ENCODE results near the gene FKBP2.
A peak's percentile ranks its signal among the peaks of the same experiment; 100 is the strongest.

Gene FKBP2

DNA sequence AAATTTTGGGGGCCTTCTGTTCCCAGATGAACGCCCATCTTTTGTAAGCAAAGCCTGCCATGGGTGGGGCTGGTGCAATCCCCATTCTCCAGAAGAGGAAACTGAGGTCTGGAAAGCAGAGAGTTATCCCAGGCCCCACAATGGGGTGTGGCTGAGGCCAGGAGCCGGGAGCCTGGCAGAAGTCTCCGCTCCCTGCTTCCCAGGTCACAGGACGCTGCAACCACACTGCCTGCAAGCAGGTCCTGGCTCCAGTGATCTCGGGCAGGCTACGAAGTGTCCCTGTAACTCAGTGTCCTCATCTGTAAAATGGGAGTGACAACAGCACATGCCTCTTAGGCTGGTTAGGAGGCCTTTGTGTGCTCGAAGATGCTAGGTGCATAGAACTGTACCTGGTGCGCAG lies 12.1 kb downstream of the FKBP2 start:
- peak overlapping the region; percentile 42 for H3K9ac ChIP-seq (ENCODE audit: low read length)
- peaks cover 23% of the 10 kb centered on the region for H3K36me3 ChIP-seq (ENCODE audit: control insufficient read depth, insufficient read depth, low read length, severe bottlenecking)
- no peaks in the 10 kb centered on the region for H3K9me3 ChIP-seq (ENCODE audit: control insufficient read depth, low read length)
- peaks cover 24% of the 10 kb centered on the region for H3K4me1 ChIP-seq (ENCODE audit: control insufficient read depth, insufficient read depth, low read length)
- DNase-seq (ENCODE audit: low read depth): no peak
- H3K27me3 ChIP-seq (replicated peaks; ENCODE audit: control insufficient read depth, insufficient read depth, low read length): no peaks in the 10 kb centered on the region
- no peak overlapping the region for H3K4me3 ChIP-seq (ENCODE audit: low read length)

DNA sequence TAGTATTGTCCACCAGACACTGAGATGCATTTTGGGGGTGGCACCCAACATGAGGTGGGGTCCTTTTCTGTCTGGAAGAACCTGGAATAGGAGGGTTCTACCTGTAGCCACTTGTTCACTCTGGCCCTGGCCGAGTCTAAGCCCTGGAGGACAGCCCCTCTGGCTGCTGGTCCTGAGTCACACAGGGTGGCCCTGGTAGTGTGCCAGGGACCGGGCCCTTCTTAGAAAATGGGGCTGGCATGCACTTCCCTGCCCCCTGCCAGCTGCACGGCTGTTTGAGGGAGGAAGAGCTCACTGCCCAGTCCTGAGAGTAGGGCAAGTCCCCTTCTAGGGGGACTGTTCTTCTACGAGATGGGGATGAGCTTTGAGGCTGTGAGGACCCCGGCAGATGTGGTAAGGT lies 12.6 kb downstream of the FKBP2 start:
- peak overlapping the region; percentile 42 for H3K9ac ChIP-seq (ENCODE audit: low read length)
- no peaks in the 10 kb centered on the region for H3K9me3 ChIP-seq (ENCODE audit: control insufficient read depth, low read length)
- no peaks in the 10 kb centered on the region for H3K27me3 ChIP-seq (replicated peaks; ENCODE audit: control insufficient read depth, insufficient read depth, low read length)
- DNase-seq (ENCODE audit: low read depth): no peak
- peaks cover 27% of the 10 kb centered on the region for H3K36me3 ChIP-seq (ENCODE audit: control insufficient read depth, insufficient read depth, low read length, severe bottlenecking)
- H3K4me1 ChIP-seq (ENCODE audit: control insufficient read depth, insufficient read depth, low read length): peaks cover 21% of the 10 kb centered on the region
- H3K4me3 ChIP-seq (ENCODE audit: low read length): no peak overlapping the region

DNA sequence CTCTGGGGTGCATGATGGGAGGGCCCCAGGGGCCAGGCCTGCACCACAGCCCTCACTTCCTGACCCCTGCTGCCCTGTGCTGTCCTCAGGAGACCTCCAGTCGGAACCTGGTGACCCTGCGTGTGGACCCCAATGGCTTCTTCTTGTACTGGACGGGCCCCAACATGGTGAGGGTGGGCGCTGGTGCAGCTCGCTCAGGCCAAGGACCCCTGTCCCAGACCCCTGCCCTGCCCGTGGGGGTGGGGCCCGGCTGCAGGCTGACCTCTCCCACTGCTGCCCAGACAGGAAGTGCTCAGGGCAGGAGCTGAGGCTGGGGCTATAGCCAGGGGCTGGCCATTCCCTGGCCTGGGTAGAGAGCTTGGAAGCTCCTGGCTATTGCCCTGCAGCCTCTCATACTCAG lies 13.4 kb downstream of the FKBP2 start:
- Histone ChIP-seq H3K36me3 (ENCODE audit: control insufficient read depth, insufficient read depth, low read length, severe bottlenecking) (peaks cover 36% of the 10 kb centered on the region), H3K4me3 (ENCODE audit: low read length) (no peak overlapping the region), H3K9me3 (ENCODE audit: control insufficient read depth, low read length) (no peaks in the 10 kb centered on the region), H3K4me1 (ENCODE audit: control insufficient read depth, insufficient read depth, low read length) (peaks cover 21% of the 10 kb centered on the region), H3K27me3 (replicated peaks; ENCODE audit: control insufficient read depth, insufficient read depth, low read length) (no peaks in the 10 kb centered on the region), H3K9ac (ENCODE audit: low read length) (no peak overlapping the region)
- no peak for DNase-seq (ENCODE audit: low read depth)

DNA sequence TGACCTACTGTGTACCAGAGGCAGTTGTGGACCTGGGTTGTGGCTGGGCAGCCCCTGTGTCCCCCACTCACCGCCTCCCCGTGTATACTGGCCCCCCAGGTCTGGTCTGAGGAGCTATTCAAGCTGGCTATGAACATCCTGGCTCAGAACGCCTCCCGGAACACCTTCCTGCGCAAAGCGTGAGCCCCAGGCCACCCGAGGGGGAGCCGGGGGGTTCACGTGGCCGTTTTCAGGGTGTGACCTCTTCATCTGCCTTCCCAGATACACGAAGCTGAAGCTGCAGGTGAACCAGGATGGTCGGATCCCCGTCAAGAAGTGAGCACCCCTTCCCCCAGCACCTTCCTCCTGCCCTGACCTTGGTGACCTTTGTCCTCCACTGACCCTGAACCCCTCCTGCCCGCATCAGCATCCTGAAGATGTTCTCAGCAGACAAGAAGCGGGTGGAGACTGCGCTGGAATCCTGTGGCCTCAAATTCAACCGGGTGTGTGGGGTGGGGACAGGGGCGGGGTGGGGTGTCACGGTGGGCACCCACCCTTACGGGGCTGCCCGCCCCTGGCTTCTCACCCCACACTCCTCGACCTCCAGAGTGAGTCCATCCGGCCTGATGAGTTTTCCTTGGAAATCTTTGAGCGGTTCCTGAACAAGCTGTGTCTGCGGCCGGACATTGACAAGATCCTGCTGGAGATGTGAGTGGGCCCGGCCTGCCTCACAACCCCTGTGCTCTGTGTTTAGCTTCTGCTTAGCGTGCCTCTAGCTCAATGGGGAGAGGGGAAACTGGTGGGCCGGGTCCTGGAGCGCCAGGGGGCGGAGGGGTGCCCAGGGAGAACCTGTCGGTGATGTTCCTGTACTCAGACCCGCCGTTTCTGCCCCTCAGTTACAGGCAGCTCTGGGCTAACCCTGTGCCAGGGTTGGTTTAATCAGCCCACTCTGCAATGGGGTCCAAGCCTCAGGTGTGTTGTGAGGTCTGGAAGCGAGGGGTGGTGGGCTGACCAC lies 14.5 kb downstream of the FKBP2 start:
- no peak overlapping the region for H3K9ac ChIP-seq (ENCODE audit: low read length)
- no peak for DNase-seq (ENCODE audit: low read depth)
- H3K27me3 ChIP-seq (replicated peaks; ENCODE audit: control insufficient read depth, insufficient read depth, low read length): no peaks in the 10 kb centered on the region
- peaks cover 18% of the 10 kb centered on the region for H3K4me1 ChIP-seq (ENCODE audit: control insufficient read depth, insufficient read depth, low read length)
- H3K4me3 ChIP-seq (ENCODE audit: low read length): no peak overlapping the region
- peaks cover 44% of the 10 kb centered on the region for H3K36me3 ChIP-seq (ENCODE audit: control insufficient read depth, insufficient read depth, low read length, severe bottlenecking)
- H3K9me3 ChIP-seq (ENCODE audit: control insufficient read depth, low read length): no peaks in the 10 kb centered on the region

DNA sequence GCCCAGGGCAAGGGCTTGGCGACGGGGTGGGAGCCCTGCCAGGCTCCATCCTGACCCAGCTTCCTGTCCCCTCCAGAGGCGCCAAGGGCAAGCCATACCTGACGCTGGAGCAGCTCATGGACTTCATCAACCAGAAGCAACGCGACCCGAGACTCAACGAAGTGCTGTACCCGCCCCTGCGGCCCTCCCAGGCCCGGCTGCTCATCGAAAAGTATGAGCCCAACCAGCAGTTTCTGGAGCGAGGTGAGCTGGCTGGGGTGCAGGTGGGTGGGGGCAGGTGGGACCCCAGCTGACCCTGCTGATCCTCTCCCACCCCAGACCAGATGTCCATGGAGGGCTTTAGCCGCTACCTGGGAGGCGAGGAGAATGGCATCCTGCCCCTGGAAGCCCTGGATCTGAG lies 15.4 kb downstream of the FKBP2 start:
- peaks cover 15% of the 10 kb centered on the region for H3K4me1 ChIP-seq (ENCODE audit: control insufficient read depth, insufficient read depth, low read length)
- no peaks in the 10 kb centered on the region for H3K27me3 ChIP-seq (replicated peaks; ENCODE audit: control insufficient read depth, insufficient read depth, low read length)
- no peak for DNase-seq (ENCODE audit: low read depth)
- no peaks in the 10 kb centered on the region for H3K9me3 ChIP-seq (ENCODE audit: control insufficient read depth, low read length)
- H3K4me3 ChIP-seq (ENCODE audit: low read length): no peak overlapping the region
- peaks cover 46% of the 10 kb centered on the region for H3K36me3 ChIP-seq (ENCODE audit: control insufficient read depth, insufficient read depth, low read length, severe bottlenecking)
- H3K9ac ChIP-seq (ENCODE audit: low read length): no peak overlapping the region

DNA sequence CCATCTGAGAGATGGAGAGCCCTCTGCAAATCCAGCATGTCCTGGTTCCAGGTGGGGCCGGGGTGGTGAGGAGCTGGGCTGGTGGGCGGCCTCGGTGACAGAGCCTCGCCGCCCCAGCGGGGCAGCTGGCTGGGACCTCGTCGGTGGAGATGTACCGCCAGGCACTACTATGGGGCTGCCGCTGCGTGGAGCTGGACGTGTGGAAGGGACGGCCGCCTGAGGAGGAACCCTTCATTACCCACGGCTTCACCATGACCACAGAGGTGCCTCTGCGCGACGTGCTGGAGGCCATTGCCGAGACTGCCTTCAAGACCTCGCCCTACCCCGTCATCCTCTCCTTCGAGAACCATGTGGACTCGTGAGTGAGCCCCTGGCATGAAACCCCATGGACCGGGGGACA lies 17.5 kb downstream of the FKBP2 start:
- Histone ChIP-seq H3K4me1 (ENCODE audit: control insufficient read depth, insufficient read depth, low read length) (peaks cover 3% of the 10 kb centered on the region), H3K4me3 (ENCODE audit: low read length) (no peak overlapping the region), H3K9ac (ENCODE audit: low read length) (no peak overlapping the region), H3K9me3 (ENCODE audit: control insufficient read depth, low read length) (no peaks in the 10 kb centered on the region), H3K27me3 (replicated peaks; ENCODE audit: control insufficient read depth, insufficient read depth, low read length) (no peaks in the 10 kb centered on the region), H3K36me3 (ENCODE audit: control insufficient read depth, insufficient read depth, low read length, severe bottlenecking) (peaks cover 66% of the 10 kb centered on the region)
- no peak for DNase-seq (ENCODE audit: low read depth)

DNA sequence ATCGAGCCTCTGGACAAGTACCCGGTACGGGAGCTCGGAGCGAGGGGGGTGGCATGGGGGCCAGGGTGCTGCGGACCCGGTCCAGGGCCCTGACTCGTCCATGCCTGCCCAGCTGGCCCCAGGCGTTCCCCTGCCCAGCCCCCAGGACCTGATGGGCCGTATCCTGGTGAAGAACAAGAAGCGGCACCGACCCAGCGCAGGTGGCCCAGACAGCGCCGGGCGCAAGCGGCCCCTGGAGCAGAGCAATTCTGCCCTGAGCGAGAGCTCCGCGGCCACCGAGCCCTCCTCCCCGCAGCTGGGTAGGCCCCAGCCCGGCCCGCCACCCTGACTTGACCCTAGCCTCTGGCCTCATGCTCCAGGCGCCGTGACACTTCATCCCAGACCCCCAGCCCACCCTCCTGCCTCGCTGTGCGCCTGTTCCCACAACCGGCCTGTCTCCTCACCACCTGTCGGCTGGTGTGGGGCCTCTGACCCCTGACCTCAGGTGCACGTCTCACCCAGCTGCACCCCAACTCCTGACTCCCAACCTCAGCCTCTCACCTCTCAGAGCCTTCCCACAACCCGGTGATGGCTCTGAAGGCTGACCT lies 18.1 kb downstream of the FKBP2 start:
- no peak for DNase-seq (ENCODE audit: low read depth)
- H3K9me3 ChIP-seq (ENCODE audit: control insufficient read depth, low read length): no peaks in the 10 kb centered on the region
- H3K27me3 ChIP-seq (replicated peaks; ENCODE audit: control insufficient read depth, insufficient read depth, low read length): no peaks in the 10 kb centered on the region
- H3K4me3 ChIP-seq (ENCODE audit: low read length): no peak overlapping the region
- H3K36me3 ChIP-seq (ENCODE audit: control insufficient read depth, insufficient read depth, low read length, severe bottlenecking): peaks cover 73% of the 10 kb centered on the region
- H3K9ac ChIP-seq (ENCODE audit: low read length): no peak overlapping the region
- H3K4me1 ChIP-seq (ENCODE audit: control insufficient read depth, insufficient read depth, low read length): no peaks in the 10 kb centered on the region

DNA sequence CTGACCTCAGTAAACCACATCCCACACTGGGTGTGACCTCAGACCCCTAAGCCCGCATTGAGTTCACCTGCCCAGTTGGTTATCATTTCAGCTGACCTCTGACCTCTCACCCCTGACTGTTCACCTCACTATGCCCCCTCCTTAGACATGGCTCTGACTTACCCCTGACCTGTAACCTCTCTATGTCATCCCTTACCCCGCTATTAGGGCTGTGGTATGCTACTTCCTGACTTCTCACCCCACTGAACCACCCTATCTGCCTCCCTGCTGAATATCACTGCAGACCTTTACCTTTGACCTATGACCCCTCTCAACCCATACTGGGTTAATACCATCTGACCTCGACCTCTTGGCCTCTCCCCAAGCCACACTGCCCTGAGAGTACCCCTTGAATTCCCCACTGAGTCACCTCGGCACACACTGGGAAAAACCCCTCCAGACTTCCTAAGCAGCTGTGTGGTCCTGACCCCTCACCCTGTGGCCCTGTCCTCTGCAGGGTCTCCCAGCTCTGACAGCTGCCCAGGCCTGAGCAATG lies 18.7 kb downstream of the FKBP2 start:
- H3K4me1 ChIP-seq (ENCODE audit: control insufficient read depth, insufficient read depth, low read length): no peaks in the 10 kb centered on the region
- H3K36me3 ChIP-seq (ENCODE audit: control insufficient read depth, insufficient read depth, low read length, severe bottlenecking): peaks cover 73% of the 10 kb centered on the region
- H3K27me3 ChIP-seq (replicated peaks; ENCODE audit: control insufficient read depth, insufficient read depth, low read length): no peaks in the 10 kb centered on the region
- no peak overlapping the region for H3K4me3 ChIP-seq (ENCODE audit: low read length)
- no peaks in the 10 kb centered on the region for H3K9me3 ChIP-seq (ENCODE audit: control insufficient read depth, low read length)
- DNase-seq (ENCODE audit: low read depth): no peak
- no peak overlapping the region for H3K9ac ChIP-seq (ENCODE audit: low read length)

DNA sequence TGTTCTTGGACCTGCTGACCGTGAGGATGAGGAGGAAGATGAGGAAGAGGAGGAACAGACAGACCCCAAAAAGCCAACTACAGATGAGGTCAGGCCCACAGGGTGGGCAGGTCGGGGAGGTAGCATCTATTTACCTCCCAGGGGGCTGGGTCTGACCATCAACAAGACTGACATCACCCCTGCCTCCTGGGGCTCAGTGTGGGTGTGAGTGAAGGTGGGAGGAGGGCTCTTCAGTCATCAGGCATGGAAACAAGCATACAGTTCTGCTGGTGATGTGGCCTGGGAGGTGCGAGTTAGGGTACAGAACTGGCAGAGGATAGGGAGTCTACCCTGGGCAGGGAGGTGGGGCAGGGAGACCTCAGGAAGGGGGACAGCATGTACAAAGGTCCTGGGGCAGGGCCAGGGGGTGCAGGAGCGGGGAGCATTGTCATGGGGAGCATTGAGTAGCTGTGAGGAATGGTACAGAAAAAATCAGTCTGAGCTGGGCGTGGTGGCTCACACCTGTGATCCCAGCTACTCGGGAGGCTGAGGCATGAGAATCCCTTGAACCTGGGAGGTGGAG lies 19.3 kb downstream of the FKBP2 start:
- Histone ChIP-seq H3K4me1 (ENCODE audit: control insufficient read depth, insufficient read depth, low read length) (no peaks in the 10 kb centered on the region), H3K27me3 (replicated peaks; ENCODE audit: control insufficient read depth, insufficient read depth, low read length) (no peaks in the 10 kb centered on the region), H3K36me3 (ENCODE audit: control insufficient read depth, insufficient read depth, low read length, severe bottlenecking) (peaks cover 72% of the 10 kb centered on the region), H3K9me3 (ENCODE audit: control insufficient read depth, low read length) (no peaks in the 10 kb centered on the region), H3K4me3 (ENCODE audit: low read length) (no peak overlapping the region), H3K9ac (ENCODE audit: low read length) (no peak overlapping the region)
- no peak for DNase-seq (ENCODE audit: low read depth)

DNA sequence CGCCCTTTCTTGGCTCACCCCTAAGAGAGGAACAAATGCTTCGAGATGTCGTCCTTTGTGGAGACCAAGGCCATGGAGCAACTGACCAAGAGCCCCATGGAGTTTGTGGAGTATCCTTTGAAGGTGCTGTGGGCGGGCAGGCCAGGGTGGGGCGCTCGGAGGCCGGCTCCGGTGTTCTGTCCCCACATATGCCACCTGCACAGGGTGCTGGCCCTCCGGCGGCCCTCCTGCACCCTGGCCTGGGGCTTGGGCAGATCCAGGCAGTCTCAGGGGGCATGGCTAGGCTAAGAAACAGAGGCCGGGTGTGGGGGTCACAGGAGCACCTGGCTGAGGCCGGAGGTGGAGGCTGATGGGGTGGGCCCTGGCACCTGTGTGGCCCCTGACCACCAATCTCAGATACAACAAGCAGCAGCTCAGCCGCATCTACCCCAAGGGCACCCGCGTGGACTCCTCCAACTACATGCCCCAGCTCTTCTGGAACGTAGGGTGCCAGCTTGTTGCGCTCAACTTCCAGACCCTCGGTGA lies 20.7 kb downstream of the FKBP2 start:
- H3K4me1 ChIP-seq (ENCODE audit: control insufficient read depth, insufficient read depth, low read length): no peaks in the 10 kb centered on the region
- DNase-seq (ENCODE audit: low read depth): no peak
- no peak overlapping the region for H3K4me3 ChIP-seq (ENCODE audit: low read length)
- H3K36me3 ChIP-seq (ENCODE audit: control insufficient read depth, insufficient read depth, low read length, severe bottlenecking): peaks cover 72% of the 10 kb centered on the region
- H3K9me3 ChIP-seq (ENCODE audit: control insufficient read depth, low read length): no peaks in the 10 kb centered on the region
- no peaks in the 10 kb centered on the region for H3K27me3 ChIP-seq (replicated peaks; ENCODE audit: control insufficient read depth, insufficient read depth, low read length)
- no peak overlapping the region for H3K9ac ChIP-seq (ENCODE audit: low read length)

Data from adipocyte (in vitro differentiated cells).